ENCODE data around the gene SIGMAR1.

- TF ChIP-seq CTCF (IDR thresholded peaks at IDR 0.05) (no peak), POLR2A (IDR thresholded peaks at IDR 0.05; ENCODE audit: low read depth) (no peak), POLR2AphosphoS5 (IDR thresholded peaks at IDR 0.05) (no peak), EP300 (IDR thresholded peaks at IDR 0.05) (no peak)
Measured at GRCh38 chr9:34674440-34674839, 36.9 kb upstream of the SIGMAR1 start.
